Chondrocyte (in vitro differentiated cells): ENCODE results near the gene PHACTR1. TPM values are rescaled to one million over a fixed set of nuclear protein-coding genes. Genes with fewer than 3 reads are reported as not detected.

Experiments used
- DNase-seq: peaks from one replicate; pipeline ENCODE4 v3.0.0; 2021; ENCODE audit warnings: mixed read lengths, low spot score
- H3K27ac Mint-ChIP-seq: one replicate; pipeline ENCODE4 v1.8.0; 2021; ENCODE audit warnings: mild to moderate bottlenecking, moderate library complexity, mixed read lengths; ENCODE audit not compliant: unreplicated experiment
- H3K27me3 Mint-ChIP-seq: 2 replicates; pipeline ENCODE4 v1.8.0; 2021; ENCODE audit warnings: low read depth, mixed read lengths
- H3K36me3 Mint-ChIP-seq: 2 replicates; pipeline ENCODE4 v1.8.0; 2021; ENCODE audit warnings: low read depth, mixed read lengths
- H3K4me1 Mint-ChIP-seq: 2 replicates; pipeline ENCODE4 v1.8.0; 2021; ENCODE audit warnings: low read depth, mild to moderate bottlenecking, mixed read lengths
- H3K4me3 Mint-ChIP-seq: one replicate; pipeline ENCODE4 v1.8.0; 2021; ENCODE audit warnings: mild to moderate bottlenecking, moderate library complexity, mixed read lengths; ENCODE audit not compliant: unreplicated experiment
- H3K9me3 Mint-ChIP-seq: 2 replicates; pipeline ENCODE4 v1.8.0; 2021; ENCODE audit warnings: low read depth, mixed read lengths
- CTCF ChIP-seq: fragments of 200-600 bp; sonication (generic); IDR thresholded peaks from 2 replicates; pipeline ENCODE4 v1.5.0; 2021; ENCODE audit warnings: antibody characterized with exemption, mild to moderate bottlenecking, moderate library complexity
- total RNA-seq: library from RNA; stranded (reverse); gene quantifications from 3 replicates; pipeline ENCODE4 v1.2.1, GENCODE V29; 2021

Gene PHACTR1
- total RNA-seq, 1 donor from 2014 or later: 2.1 TPM

GRCh38 chr6:12947151-12947871 is 230.7 kb downstream of the PHACTR1 start:
- Mint-ChIP-seq H3K36me3 (no peaks in the 10 kb centered on the region), H3K27me3 (peaks cover 2% of the 10 kb centered on the region), H3K4me1 (no peaks in the 10 kb centered on the region), H3K9me3 (peaks cover 3% of the 10 kb centered on the region), H3K27ac (no peak overlapping the region), H3K4me3 (no peak overlapping the region)
- DNase-seq: no peak
- TF ChIP-seq CTCF: no peak

DNA sequence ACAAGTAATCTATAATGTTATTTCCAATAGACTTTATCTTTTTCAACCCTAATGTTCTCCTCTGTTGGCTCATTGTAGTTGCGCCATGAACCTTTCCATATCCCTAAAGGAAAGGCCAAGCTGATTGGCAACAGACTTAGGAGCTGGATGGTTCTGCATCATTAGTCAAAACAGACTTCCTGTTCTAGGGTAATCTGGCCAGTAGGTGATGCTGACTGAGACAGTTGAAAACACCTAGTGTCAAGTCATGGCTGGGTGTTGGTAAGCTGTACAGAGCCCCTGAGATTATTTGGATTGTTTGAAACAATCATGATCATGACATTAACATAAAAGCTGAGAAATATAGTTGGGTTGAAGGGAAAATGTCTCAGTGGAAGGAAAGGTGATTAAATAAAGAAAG is 231.4 kb downstream of the PHACTR1 start:
- H3K9me3 Mint-ChIP-seq: peaks cover 3% of the 10 kb centered on the region
- no peak for TF ChIP-seq CTCF
- no peak for DNase-seq
- no peak overlapping the region for H3K27ac Mint-ChIP-seq
- H3K4me3 Mint-ChIP-seq: no peak overlapping the region
- H3K4me1 Mint-ChIP-seq: no peaks in the 10 kb centered on the region
- H3K27me3 Mint-ChIP-seq: peaks cover 4% of the 10 kb centered on the region
- H3K36me3 Mint-ChIP-seq: no peaks in the 10 kb centered on the region

GRCh38 chr6:12950976-12951375 is 234.4 kb downstream of the PHACTR1 start:
- TF ChIP-seq CTCF: no peak
- Mint-ChIP-seq H3K36me3 (no peaks in the 10 kb centered on the region), H3K4me3 (no peak overlapping the region), H3K9me3 (peaks cover 3% of the 10 kb centered on the region), H3K27ac (no peak overlapping the region), H3K27me3 (peaks cover 11% of the 10 kb centered on the region), H3K4me1 (no peaks in the 10 kb centered on the region)
- DNase-seq: no peak

DNA sequence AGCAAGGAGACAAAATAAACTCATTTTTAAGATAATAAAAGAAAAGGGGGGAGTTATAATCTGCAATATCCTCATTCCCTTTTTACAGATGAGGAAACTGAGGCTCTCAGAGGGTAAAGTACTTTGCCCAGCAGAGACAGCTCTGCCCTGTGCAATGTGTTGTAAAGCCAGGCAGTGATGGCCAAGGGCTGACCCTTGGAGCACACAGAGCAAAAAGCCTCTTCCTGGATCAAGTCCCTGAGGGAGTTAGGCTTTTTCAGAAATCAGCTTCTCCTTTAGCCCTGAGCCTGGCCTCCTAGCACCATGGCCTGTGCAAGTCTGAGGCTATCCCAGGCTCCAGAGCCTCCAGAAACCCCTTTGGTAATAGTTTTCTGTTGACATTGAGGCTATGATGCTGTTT is 234.8 kb downstream of the PHACTR1 start:
- H3K4me3 Mint-ChIP-seq: no peak overlapping the region
- H3K9me3 Mint-ChIP-seq: peaks cover 3% of the 10 kb centered on the region
- peaks cover 12% of the 10 kb centered on the region for H3K27me3 Mint-ChIP-seq
- no peaks in the 10 kb centered on the region for H3K36me3 Mint-ChIP-seq
- H3K27ac Mint-ChIP-seq: no peak overlapping the region
- no peak for TF ChIP-seq CTCF
- no peaks in the 10 kb centered on the region for H3K4me1 Mint-ChIP-seq
- no peak for DNase-seq

GRCh38 chr6:12952318-12952717 is 235.8 kb downstream of the PHACTR1 start:
- H3K4me1 Mint-ChIP-seq: peaks cover under 1% of the 10 kb centered on the region
- H3K27me3 Mint-ChIP-seq: peaks cover 14% of the 10 kb centered on the region
- H3K27ac Mint-ChIP-seq: no peak overlapping the region
- no peak overlapping the region for H3K4me3 Mint-ChIP-seq
- no peak for TF ChIP-seq CTCF
- peaks cover 3% of the 10 kb centered on the region for H3K9me3 Mint-ChIP-seq
- no peaks in the 10 kb centered on the region for H3K36me3 Mint-ChIP-seq
- no peak for DNase-seq
